ENCODE measurements around the gene ZNF705A. TPM values are rescaled to one million over a fixed set of nuclear protein-coding genes. Genes with fewer than 3 reads are reported as not detected.
"Not testable (repeated sequence)": the region's sequence is repeated elsewhere in the genome, so short reads cannot be mapped to it uniquely, and the experiment has no call there.

ZNF705A gene
- polyA plus RNA-seq, 3 donors: not detected

DNA sequence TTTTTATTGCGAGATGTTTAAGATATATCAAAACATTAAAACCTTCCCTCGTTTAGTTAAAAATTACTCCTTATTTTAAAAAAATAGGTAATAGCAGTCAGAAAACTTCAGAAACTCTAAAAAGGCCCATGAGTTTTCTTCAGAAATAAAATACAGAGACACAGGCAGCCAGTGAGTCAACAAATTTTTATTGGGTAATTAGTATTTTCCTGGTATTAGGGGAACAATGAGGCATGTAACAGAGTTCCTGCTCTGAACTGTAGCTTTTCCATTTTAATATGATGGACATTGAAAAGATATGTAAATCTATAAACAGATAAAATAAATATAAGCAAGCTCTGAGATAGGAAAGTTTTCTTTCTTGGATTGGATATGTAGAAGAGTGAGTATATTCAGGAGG is 399 bp upstream of the ZNF705A start:
- H4K20me1 ChIP-seq (ENCODE audit: insufficient read depth, low read length): no peaks in the 10 kb centered on the region
- H3K27me3 Mint-ChIP-seq (ENCODE audit: low read depth in 3 of 3): peaks cover 0 to under 1% (median 0%) of the 10 kb centered on the region in 3 donors
- H3K4me3 ChIP-seq (replicated peaks in 1 of 3; ENCODE audit: low read depth in 2 of 3, low read length in 3 of 3): peak overlapping the region in 1 of 3 experiments; percentile 51
- WGBS (ENCODE audit: insufficient coverage): no CpG with 5 or more reads among the region's 2 CpGs
- no peaks in the 10 kb centered on the region for H3K27me3 ChIP-seq (ENCODE audit: control insufficient read depth in 2 of 2, insufficient read depth in 2 of 2, low read length in 2 of 2)
- H3K4me3 Mint-ChIP-seq: peak overlapping the region; percentile 35 to 83
- H3K4me1 Mint-ChIP-seq: peaks cover 54% of the 10 kb centered on the region
- H3K4me1 ChIP-seq (ENCODE audit: control insufficient read depth in 1 of 2, insufficient read depth in 2 of 2, low read length in 2 of 2): peaks cover 37 to 48% of the 10 kb centered on the region in 2 donors
- H3K9me3 ChIP-seq (replicated peaks in 1 of 2; ENCODE audit: control insufficient read depth in 1 of 2, insufficient read depth in 1 of 2, low read length in 2 of 2): no peaks in the 10 kb centered on the region
- peak overlapping the region; percentile 52 for H3K4me2 ChIP-seq (replicated peaks; ENCODE audit: extremely low read depth, low read length, poor library complexity, severe bottlenecking)
- intact Hi-C loops (cut with micrococcal nuclease): no loop called here
- H3K36me3 ChIP-seq (replicated peaks in 1 of 2; ENCODE audit: control insufficient read depth in 1 of 2, insufficient read depth in 2 of 2, low read length in 2 of 2): no peaks in the 10 kb centered on the region
- H3K79me2 ChIP-seq (ENCODE audit: insufficient read depth, low read length): no peaks in the 10 kb centered on the region
- DNase-seq: peak; percentile 23 to 80 (median 71)
- H3K27ac ChIP-seq (ENCODE audit: low read depth in 1 of 2, low read length in 2 of 2): peak overlapping the region; percentile 38 to 92
- peaks cover 0 to 3% of the 10 kb centered on the region in 2 donors for H3K36me3 Mint-ChIP-seq
- TF ChIP-seq, protein P1, sequence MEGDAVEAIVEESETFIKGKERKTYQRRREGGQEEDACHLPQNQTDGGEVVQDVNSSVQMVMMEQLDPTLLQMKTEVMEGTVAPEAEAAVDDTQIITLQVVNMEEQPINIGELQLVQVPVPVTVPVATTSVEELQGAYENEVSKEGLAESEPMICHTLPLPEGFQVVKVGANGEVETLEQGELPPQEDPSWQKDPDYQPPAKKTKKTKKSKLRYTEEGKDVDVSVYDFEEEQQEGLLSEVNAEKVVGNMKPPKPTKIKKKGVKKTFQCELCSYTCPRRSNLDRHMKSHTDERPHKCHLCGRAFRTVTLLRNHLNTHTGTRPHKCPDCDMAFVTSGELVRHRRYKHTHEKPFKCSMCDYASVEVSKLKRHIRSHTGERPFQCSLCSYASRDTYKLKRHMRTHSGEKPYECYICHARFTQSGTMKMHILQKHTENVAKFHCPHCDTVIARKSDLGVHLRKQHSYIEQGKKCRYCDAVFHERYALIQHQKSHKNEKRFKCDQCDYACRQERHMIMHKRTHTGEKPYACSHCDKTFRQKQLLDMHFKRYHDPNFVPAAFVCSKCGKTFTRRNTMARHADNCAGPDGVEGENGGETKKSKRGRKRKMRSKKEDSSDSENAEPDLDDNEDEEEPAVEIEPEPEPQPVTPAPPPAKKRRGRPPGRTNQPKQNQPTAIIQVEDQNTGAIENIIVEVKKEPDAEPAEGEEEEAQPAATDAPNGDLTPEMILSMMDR (IDR thresholded peaks at IDR 0.05): no peak
- H3K27ac Mint-ChIP-seq: peak overlapping the region; percentile 97 to 100 (median 98)
- H3K9me3 Mint-ChIP-seq: peaks cover 0 to 7% (median 3%) of the 10 kb centered on the region in 7 donors
- H2AFZ ChIP-seq (ENCODE audit: insufficient read depth, low read depth, low read length, poor library complexity, severe bottlenecking): peak overlapping the region; percentile 46
- H3K9ac ChIP-seq (ENCODE audit: insufficient read depth, low read length, poor library complexity, severe bottlenecking): peak overlapping the region; percentile 46

GRCh38 chr12:8157484-8158198 is 826 bp downstream of the ZNF705A start:
- Histone ChIP-seq H3K79me2 (ENCODE audit: insufficient read depth, low read length) (no peaks in the 10 kb centered on the region), H3K9me3 (replicated peaks in 1 of 2; ENCODE audit: control insufficient read depth in 1 of 2, insufficient read depth in 1 of 2, low read length in 2 of 2) (no peaks in the 10 kb centered on the region), H3K9ac (ENCODE audit: insufficient read depth, low read length, poor library complexity, severe bottlenecking) (no peak overlapping the region), H3K4me1 (ENCODE audit: control insufficient read depth in 1 of 2, insufficient read depth in 2 of 2, low read length in 2 of 2) (peaks cover 37 to 48% of the 10 kb centered on the region in 2 donors), H3K27ac (ENCODE audit: low read depth in 1 of 2, low read length in 2 of 2) (peak overlapping the region; percentile 48 to 92), H2AFZ (ENCODE audit: insufficient read depth, low read depth, low read length, poor library complexity, severe bottlenecking) (no peak overlapping the region), H3K36me3 (replicated peaks in 1 of 2; ENCODE audit: control insufficient read depth in 1 of 2, insufficient read depth in 2 of 2, low read length in 2 of 2) (no peaks in the 10 kb centered on the region), H3K4me2 (replicated peaks; ENCODE audit: extremely low read depth, low read length, poor library complexity, severe bottlenecking) (peak overlapping the region; percentile 52), H3K27me3 (ENCODE audit: control insufficient read depth in 2 of 2, insufficient read depth in 2 of 2, low read length in 2 of 2) (no peaks in the 10 kb centered on the region), H4K20me1 (ENCODE audit: insufficient read depth, low read length) (no peaks in the 10 kb centered on the region), H3K4me3 (replicated peaks in 1 of 3; ENCODE audit: low read depth in 2 of 3, low read length in 3 of 3) (peak overlapping the region in 1 of 3 experiments; percentile 51)
- DNase-seq: peak in 1 of 3 donors; percentile 9
- TF ChIP-seq, protein P1 (IDR thresholded peaks at IDR 0.05): no peak
- Mint-ChIP-seq H3K9me3 (peaks cover 0 to 7% (median 3%) of the 10 kb centered on the region in 7 donors), H3K27ac (peak overlapping the region; percentile 97 to 100 (median 98)), H3K4me3 (no peak overlapping the region), H3K4me1 (peaks cover 49% of the 10 kb centered on the region), H3K27me3 (ENCODE audit: low read depth in 3 of 3) (no peaks in the 10 kb centered on the region), H3K36me3 (peaks cover 0 to 3% of the 10 kb centered on the region in 2 donors)
- intact Hi-C loops (cut with micrococcal nuclease): no loop called here

DNA sequence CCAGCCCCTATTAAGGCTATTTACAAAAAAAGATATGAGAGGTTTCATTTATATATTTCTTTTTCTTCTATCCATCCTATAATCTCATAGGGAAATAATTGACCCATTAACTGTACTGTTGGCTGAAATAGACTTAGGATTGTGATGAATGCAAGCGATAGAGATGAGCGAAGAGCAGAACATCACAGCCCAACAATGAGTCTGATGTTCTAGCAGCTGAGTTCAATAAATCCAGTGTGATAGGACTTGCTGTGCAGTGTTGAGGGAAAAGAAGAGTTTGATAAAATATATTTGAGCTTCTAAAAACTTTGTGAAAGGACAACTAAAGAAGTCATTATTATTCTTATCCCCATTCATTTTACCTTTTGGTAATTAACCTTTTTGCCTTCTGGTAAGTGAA is 16.1 kb downstream of the ZNF705A start:
- H3K27me3 Mint-ChIP-seq (ENCODE audit: low read depth in 3 of 3); H3K9ac ChIP-seq (ENCODE audit: insufficient read depth, low read length, poor library complexity, severe bottlenecking); H3K9me3 ChIP-seq (replicated peaks in 1 of 2; ENCODE audit: control insufficient read depth in 1 of 2, insufficient read depth in 1 of 2, low read length in 2 of 2); H3K27me3 ChIP-seq (ENCODE audit: control insufficient read depth in 2 of 2, insufficient read depth in 2 of 2, low read length in 2 of 2); H3K36me3 Mint-ChIP-seq; H3K4me3 ChIP-seq (replicated peaks in 1 of 3; ENCODE audit: low read depth in 2 of 3, low read length in 3 of 3); H3K79me2 ChIP-seq (ENCODE audit: insufficient read depth, low read length); H3K4me1 Mint-ChIP-seq; H3K4me3 Mint-ChIP-seq; H3K27ac Mint-ChIP-seq; H3K27ac ChIP-seq (ENCODE audit: low read depth in 1 of 2, low read length in 2 of 2); H3K9me3 Mint-ChIP-seq; H3K4me2 ChIP-seq (replicated peaks; ENCODE audit: extremely low read depth, low read length, poor library complexity, severe bottlenecking); H3K36me3 ChIP-seq (replicated peaks in 1 of 2; ENCODE audit: control insufficient read depth in 1 of 2, insufficient read depth in 2 of 2, low read length in 2 of 2); H3K4me1 ChIP-seq (ENCODE audit: control insufficient read depth in 1 of 2, insufficient read depth in 2 of 2, low read length in 2 of 2); DNase-seq; intact Hi-C loops (cut with micrococcal nuclease); H4K20me1 ChIP-seq (ENCODE audit: insufficient read depth, low read length); H2AFZ ChIP-seq (ENCODE audit: insufficient read depth, low read depth, low read length, poor library complexity, severe bottlenecking): not testable (repeated sequence)
- WGBS (ENCODE audit: insufficient coverage): no CpG with 5 or more reads among the region's 2 CpGs
